Measurements from ENCODE around the gene ACMSD. TPM values are rescaled to one million over a fixed set of nuclear protein-coding genes. Genes with fewer than 3 reads are reported as not detected.
A peak's percentile ranks its signal among the peaks of the same experiment; 100 is the strongest.
"Not testable (repeated sequence)": the region's sequence is repeated elsewhere in the genome, so short reads cannot be mapped to it uniquely, and the experiment has no call there.

The ACMSD gene
- total RNA-seq, 4 donors from 2014 or later = not detected

GRCh38 chr2:134897932-134898331 lies 59.5 kb downstream of the ACMSD start:
- Histone ChIP-seq H3K4me1 (no peaks in the 10 kb centered on the region), H3K27me3 (no peaks in the 10 kb centered on the region), H3K9me3 (no peaks in the 10 kb centered on the region), H3K4me3 (no peak overlapping the region), H3K36me3 (no peaks in the 10 kb centered on the region), H3K27ac (replicated peaks in 1 of 4) (no peak overlapping the region)
- intact Hi-C loops (cut with DNase I) = loop anchor here (10.0 kb wide), 1 partner anchor 1013 kb away; no protein-coding TSS in a partner anchor
- TF ChIP-seq POLR2A (IDR thresholded peaks at IDR 0.05; ENCODE audit: low read depth) = no peak
- TF ChIP-seq, protein P1, sequence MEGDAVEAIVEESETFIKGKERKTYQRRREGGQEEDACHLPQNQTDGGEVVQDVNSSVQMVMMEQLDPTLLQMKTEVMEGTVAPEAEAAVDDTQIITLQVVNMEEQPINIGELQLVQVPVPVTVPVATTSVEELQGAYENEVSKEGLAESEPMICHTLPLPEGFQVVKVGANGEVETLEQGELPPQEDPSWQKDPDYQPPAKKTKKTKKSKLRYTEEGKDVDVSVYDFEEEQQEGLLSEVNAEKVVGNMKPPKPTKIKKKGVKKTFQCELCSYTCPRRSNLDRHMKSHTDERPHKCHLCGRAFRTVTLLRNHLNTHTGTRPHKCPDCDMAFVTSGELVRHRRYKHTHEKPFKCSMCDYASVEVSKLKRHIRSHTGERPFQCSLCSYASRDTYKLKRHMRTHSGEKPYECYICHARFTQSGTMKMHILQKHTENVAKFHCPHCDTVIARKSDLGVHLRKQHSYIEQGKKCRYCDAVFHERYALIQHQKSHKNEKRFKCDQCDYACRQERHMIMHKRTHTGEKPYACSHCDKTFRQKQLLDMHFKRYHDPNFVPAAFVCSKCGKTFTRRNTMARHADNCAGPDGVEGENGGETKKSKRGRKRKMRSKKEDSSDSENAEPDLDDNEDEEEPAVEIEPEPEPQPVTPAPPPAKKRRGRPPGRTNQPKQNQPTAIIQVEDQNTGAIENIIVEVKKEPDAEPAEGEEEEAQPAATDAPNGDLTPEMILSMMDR (IDR thresholded peaks at IDR 0.05) = peak in 2 of 3 experiments; percentile 24 to 32
- no peak for DNase-seq (ENCODE audit: extremely low spot score)

DNA sequence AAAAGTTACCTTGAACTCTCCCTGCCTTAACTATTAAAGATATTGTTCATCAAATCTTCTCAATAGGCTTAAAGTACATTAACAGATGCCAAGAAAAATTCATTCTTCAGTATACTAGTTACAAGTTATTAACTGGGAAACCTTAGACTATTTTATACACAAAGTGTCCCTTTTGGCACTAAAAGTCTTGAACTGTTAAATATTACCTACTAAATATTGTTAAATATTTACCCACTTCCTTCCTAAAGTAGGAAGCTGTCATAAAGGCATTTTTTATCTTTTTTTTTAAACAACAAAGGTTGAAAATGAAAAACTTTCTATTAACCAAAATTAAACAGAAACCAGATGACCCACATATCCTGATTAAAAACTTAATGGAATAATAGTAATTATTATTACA lies 60.8 kb downstream of the ACMSD start:
- no peaks in the 10 kb centered on the region for H3K4me1 ChIP-seq
- no peaks in the 10 kb centered on the region for H3K27me3 ChIP-seq
- intact Hi-C loops (cut with DNase I) = loop anchor here (10.0 kb wide), 1 partner anchor 1014 kb away; no protein-coding TSS in a partner anchor
- H3K4me3 ChIP-seq = no peak overlapping the region
- H3K9me3 ChIP-seq = no peaks in the 10 kb centered on the region
- no peak overlapping the region for H3K27ac ChIP-seq (replicated peaks in 1 of 4)
- TF ChIP-seq POLR2A (IDR thresholded peaks at IDR 0.05; ENCODE audit: low read depth) (no peak), EP300 (IDR thresholded peaks at IDR 0.05) (no peak), POLR2AphosphoS5 (IDR thresholded peaks at IDR 0.05) (no peak)
- TF ChIP-seq, protein P1 (IDR thresholded peaks at IDR 0.05) = no peak
- no peaks in the 10 kb centered on the region for H3K36me3 ChIP-seq
- DNase-seq (ENCODE audit: extremely low spot score) = no peak

DNA sequence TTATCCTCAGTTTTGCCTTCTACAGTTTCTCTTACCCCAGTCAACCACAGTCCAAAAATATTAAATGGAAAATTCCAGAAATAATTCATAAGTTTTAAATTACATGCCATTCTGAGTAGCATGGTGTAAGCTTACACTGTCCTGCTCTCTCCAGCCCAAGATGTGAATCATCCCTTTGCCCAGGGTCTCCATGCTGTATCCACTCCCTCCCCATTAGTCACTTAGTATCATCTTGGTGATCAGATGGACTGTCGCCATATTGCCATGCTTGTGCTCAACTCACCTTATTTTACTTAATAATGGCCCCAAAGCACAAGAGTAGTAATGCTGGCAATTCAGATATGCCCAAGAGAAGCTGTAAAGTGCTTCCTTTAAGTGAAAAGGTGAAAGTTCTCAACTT lies 61.7 kb downstream of the ACMSD start:
- H3K27me3 ChIP-seq = no peaks in the 10 kb centered on the region
- no peak overlapping the region for H3K4me3 ChIP-seq
- intact Hi-C loops (cut with DNase I) = no loop called here
- 100% methylated on average over 1 of the region's 1 CpG for WGBS
- no peaks in the 10 kb centered on the region for H3K36me3 ChIP-seq
- H3K9me3 ChIP-seq = no peaks in the 10 kb centered on the region
- no peaks in the 10 kb centered on the region for H3K4me1 ChIP-seq
- TF ChIP-seq EP300 (IDR thresholded peaks at IDR 0.05) = no peak
- TF ChIP-seq POLR2AphosphoS5 (IDR thresholded peaks at IDR 0.05) = no peak
- TF ChIP-seq, protein P1 (IDR thresholded peaks at IDR 0.05) = no peak
- no peak for TF ChIP-seq POLR2A (IDR thresholded peaks at IDR 0.05; ENCODE audit: low read depth)
- no peak overlapping the region for H3K27ac ChIP-seq (replicated peaks in 1 of 4)
- no peak for DNase-seq (ENCODE audit: extremely low spot score)

GRCh38 chr2:134903701-134904100 lies 65.3 kb downstream of the ACMSD start:
- intact Hi-C loops (cut with DNase I); H3K4me3 ChIP-seq; H3K4me1 ChIP-seq; H3K36me3 ChIP-seq; H3K27me3 ChIP-seq; H3K9me3 ChIP-seq; H3K27ac ChIP-seq (replicated peaks in 1 of 4); DNase-seq (ENCODE audit: extremely low spot score): not testable (repeated sequence)
- 92% methylated on average over 13 of the region's 13 CpGs for WGBS

GRCh38 chr2:134905168-134905567 lies 66.8 kb downstream of the ACMSD start:
- TF ChIP-seq EP300 (IDR thresholded peaks at IDR 0.05) (no peak), POLR2A (IDR thresholded peaks at IDR 0.05; ENCODE audit: low read depth) (no peak), POLR2AphosphoS5 (IDR thresholded peaks at IDR 0.05) (no peak)
- TF ChIP-seq, protein P1 (IDR thresholded peaks at IDR 0.05) = no peak
- Histone ChIP-seq H3K4me1 (no peaks in the 10 kb centered on the region), H3K27ac (replicated peaks in 1 of 4) (no peak overlapping the region), H3K4me3 (no peak overlapping the region), H3K27me3 (no peaks in the 10 kb centered on the region), H3K36me3 (no peaks in the 10 kb centered on the region), H3K9me3 (peaks cover 0 to 7% (median 3%) of the 10 kb centered on the region in 4 donors)
- DNase-seq (ENCODE audit: extremely low spot score) = no peak
- 89% methylated on average over 2 of the region's 2 CpGs for WGBS
- intact Hi-C loops (cut with DNase I) = no loop called here

All from esophagus muscularis mucosa (tissue), 4 donors.